Tibial artery (tissue), 4 donors: ENCODE data around the gene CHKA.

ENCODE experiments used
- DNase-seq, 2 donors: peaks; one replicate each; pipeline ENCODE4 v3.0.0-alpha.2; 2019
- H3K27ac ChIP-seq, 2 donors: fragments of 200-600 bp; sonication (generic) in 1 of 2; 1 replicate in 1 of 2; 2 replicates in 1 of 2; pipeline ENCODE4 v1.5.1; 2018 to 2019; ENCODE audit warnings: mild to moderate bottlenecking in 1 of 2
- H3K27me3 ChIP-seq, 2 donors: fragments of 200-600 bp; sonication (generic) in 1 of 2; one replicate each; pipeline versions ENCODE4 v1.5.1 to v1.6.0; 2016 to 2019
- H3K36me3 ChIP-seq, 3 donors: fragments of 200-600 bp; sonication (generic) in 2 of 3; one replicate each; pipeline ENCODE4 v1.5.1; 2016 to 2019; ENCODE audit warnings: mild to moderate bottlenecking in 2 of 3
- H3K4me1 ChIP-seq, 4 donors: fragments of 200-600 bp; sonication (generic) in 2 of 4; 1 replicate in 3 of 4; 2 replicates in 1 of 4; pipeline ENCODE4 v1.5.1; 2016 to 2019
- H3K4me3 ChIP-seq, 2 donors: fragments of 200-600 bp; sonication (generic) in 1 of 2; 1 replicate in 1 of 2; 2 replicates in 1 of 2; pipeline ENCODE4 v1.5.1; 2018 to 2019; ENCODE audit warnings: mild to moderate bottlenecking in 2 of 2
- H3K9me3 ChIP-seq, 3 donors: fragments of 200-600 bp; sonication (generic) in 1 of 3; one replicate each; pipeline ENCODE4 v1.5.1; 2016 to 2019
- intact Hi-C: fragments of 100-400 bp; cut with DNase I; formaldehyde crosslinking; loops from one replicate; pipeline ENCODE4 v1.15.0; 2023; ENCODE audit warnings: low total_unique reads
- TF ChIP-seq, protein P1 (sequence below), 2 experiments: fragments of 200-600 bp in 1 of 2; fragments of 450-650 bp in 1 of 2; IDR thresholded peaks; one replicate each; pipeline ENCODE4 v1.5.1; 2017 to 2019; ENCODE audit warnings: antibody characterized with exemption in 2 of 2, mild to moderate bottlenecking in 1 of 2, moderate library complexity in 1 of 2

The CHKA gene

GRCh38 chr11:68142441-68143309 lies 21.5 kb upstream of the CHKA start:
- Histone ChIP-seq H3K36me3 (no peaks in the 10 kb centered on the region), H3K27ac (no peak overlapping the region), H3K4me1 (peaks cover 0 to 39% (median 10%) of the 10 kb centered on the region in 4 donors), H3K4me3 (no peak overlapping the region), H3K9me3 (no peaks in the 10 kb centered on the region), H3K27me3 (no peaks in the 10 kb centered on the region)
- intact Hi-C loops = no loop called here
- TF ChIP-seq, protein P1, sequence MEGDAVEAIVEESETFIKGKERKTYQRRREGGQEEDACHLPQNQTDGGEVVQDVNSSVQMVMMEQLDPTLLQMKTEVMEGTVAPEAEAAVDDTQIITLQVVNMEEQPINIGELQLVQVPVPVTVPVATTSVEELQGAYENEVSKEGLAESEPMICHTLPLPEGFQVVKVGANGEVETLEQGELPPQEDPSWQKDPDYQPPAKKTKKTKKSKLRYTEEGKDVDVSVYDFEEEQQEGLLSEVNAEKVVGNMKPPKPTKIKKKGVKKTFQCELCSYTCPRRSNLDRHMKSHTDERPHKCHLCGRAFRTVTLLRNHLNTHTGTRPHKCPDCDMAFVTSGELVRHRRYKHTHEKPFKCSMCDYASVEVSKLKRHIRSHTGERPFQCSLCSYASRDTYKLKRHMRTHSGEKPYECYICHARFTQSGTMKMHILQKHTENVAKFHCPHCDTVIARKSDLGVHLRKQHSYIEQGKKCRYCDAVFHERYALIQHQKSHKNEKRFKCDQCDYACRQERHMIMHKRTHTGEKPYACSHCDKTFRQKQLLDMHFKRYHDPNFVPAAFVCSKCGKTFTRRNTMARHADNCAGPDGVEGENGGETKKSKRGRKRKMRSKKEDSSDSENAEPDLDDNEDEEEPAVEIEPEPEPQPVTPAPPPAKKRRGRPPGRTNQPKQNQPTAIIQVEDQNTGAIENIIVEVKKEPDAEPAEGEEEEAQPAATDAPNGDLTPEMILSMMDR (IDR thresholded peaks at IDR 0.05) = no peak
- peak in 1 of 2 donors; percentile 48 for DNase-seq

- TF ChIP-seq, protein P1 (IDR thresholded peaks at IDR 0.05) = no peak
- Histone ChIP-seq H3K9me3 (no peaks in the 10 kb centered on the region), H3K4me1 (peaks cover 0 to 36% (median 7%) of the 10 kb centered on the region in 4 donors), H3K36me3 (no peaks in the 10 kb centered on the region), H3K27me3 (no peaks in the 10 kb centered on the region), H3K4me3 (no peak overlapping the region), H3K27ac (no peak overlapping the region)
- intact Hi-C loops = no loop called here
- no peak for DNase-seq
These were observed 20.8 kb upstream of the CHKA start for GRCh38 chr11:68142028-68142412.

DNA sequence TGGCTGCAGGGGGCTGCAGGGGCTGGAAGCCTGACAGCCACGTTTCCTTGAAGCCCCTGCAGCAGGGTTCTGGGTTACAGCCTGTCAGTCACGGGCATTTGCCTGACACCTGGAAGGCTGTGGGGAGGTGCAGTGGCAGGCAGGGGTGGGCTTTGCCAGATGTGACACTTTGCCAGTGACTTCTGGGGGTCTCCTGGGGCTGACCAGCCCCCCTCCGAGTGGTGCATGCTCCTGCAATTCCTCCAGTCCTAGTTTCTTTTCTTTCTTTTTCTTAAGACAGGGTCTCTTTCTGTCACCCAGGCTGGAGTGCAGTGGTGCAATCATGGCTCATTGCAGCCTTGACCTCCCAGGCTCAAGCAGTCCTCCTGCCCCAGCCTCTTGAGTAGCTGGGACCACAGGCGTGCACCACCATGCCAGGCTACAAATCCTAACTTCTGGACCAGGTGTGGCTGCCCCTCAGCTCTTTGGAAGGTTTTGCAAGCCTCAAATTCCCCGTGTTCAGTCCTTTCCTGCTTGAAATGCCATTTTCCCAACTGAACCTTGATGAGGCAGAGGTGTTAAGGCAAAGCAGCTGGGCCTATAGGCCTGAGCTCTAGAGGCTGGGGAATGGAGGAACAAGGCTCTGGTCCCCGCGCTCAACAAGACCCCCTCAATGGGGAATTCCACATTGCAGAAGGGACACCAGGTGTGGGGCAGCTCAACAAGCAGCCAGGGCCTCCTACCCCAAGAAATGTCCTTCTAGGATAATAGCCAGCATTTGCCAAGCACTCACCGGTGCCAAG lies 20.2 kb upstream of the CHKA start:
- Histone ChIP-seq H3K4me3 (no peak overlapping the region), H3K4me1 (peaks cover 0 to 30% (median 2%) of the 10 kb centered on the region in 4 donors), H3K9me3 (no peaks in the 10 kb centered on the region), H3K27me3 (no peaks in the 10 kb centered on the region), H3K27ac (no peak overlapping the region), H3K36me3 (no peaks in the 10 kb centered on the region)
- intact Hi-C loops = no loop called here
- TF ChIP-seq, protein P1 (IDR thresholded peaks at IDR 0.05) = no peak
- DNase-seq = no peak

DNA sequence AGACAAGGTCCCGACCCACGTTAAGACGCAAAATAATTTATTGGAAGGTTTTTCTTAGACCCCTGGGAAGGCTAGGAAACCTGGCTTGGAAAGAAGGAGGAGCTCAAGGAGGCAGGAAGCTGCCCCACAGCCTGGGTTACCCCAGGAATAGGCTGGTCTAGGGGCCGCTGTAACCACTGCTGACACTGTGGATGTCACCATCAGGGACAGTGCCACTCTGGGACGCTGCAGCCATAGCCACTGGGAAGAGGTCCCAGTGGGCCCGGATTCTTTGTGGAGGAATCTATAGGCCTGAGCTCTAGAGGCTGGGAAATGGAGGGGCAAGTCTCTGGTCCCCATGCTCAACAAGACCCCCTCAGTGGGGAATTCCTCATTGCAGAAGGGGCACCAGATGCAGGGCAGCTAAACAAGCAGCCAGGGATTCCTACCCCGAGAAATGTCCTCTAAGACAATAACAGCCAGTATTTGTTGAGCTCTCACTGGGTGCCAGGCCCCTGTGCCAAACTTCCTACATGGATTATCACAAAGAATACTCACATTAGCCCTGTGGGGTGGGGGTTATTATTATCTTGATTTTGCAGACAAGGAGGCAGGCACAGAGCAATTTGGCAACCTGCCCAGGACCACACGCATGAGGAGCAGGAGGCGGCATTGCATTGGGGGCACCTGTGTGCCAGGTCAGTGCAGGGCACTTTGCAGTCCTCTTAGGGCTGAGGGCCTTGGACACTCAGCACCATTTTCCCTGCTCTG lies 19.5 kb upstream of the CHKA start:
- Histone ChIP-seq H3K27me3 (no peaks in the 10 kb centered on the region), H3K4me1 (peaks cover 0 to 22% (median 0%) of the 10 kb centered on the region in 4 donors), H3K9me3 (no peaks in the 10 kb centered on the region), H3K36me3 (no peaks in the 10 kb centered on the region), H3K4me3 (no peak overlapping the region), H3K27ac (no peak overlapping the region)
- TF ChIP-seq, protein P1 (IDR thresholded peaks at IDR 0.05) = no peak
- no peak for DNase-seq
- intact Hi-C loops = no loop called here

DNA sequence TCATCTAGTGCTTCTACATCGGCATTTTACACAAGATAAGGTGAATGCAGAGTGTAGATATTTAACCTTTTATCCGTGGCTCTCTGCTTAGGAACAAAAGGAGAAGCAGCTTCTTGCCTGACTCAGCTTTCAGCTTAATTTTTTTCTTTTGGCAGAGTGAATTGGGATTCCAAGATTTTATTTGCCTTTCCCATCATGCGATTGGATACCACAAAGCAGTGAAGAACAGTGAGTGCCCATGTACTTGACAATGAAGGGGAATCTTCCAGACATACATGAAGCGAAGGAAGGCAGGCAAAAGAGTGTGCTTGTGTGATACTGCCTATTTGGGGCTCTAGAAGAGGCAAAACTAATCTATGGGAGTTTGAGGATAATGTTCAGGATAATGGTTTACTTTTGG lies 17.0 kb upstream of the CHKA start:
- no peak overlapping the region for H3K4me3 ChIP-seq
- intact Hi-C loops = no loop called here
- H3K4me1 ChIP-seq = peaks cover 0 to 17% (median 0%) of the 10 kb centered on the region in 4 donors
- H3K27ac ChIP-seq = no peak overlapping the region
- TF ChIP-seq, protein P1 (IDR thresholded peaks at IDR 0.05) = no peak
- no peak for DNase-seq
- H3K36me3 ChIP-seq = no peaks in the 10 kb centered on the region
- H3K27me3 ChIP-seq = no peaks in the 10 kb centered on the region
- no peaks in the 10 kb centered on the region for H3K9me3 ChIP-seq
